ENCODE results near the gene RBBP6.
"Not testable (repeated sequence)": the region's sequence is repeated elsewhere in the genome, so short reads cannot be mapped to it uniquely, and the experiment has no call there.

The RBBP6 gene

GRCh38 chr16:24539295-24539849 lies at the start of gene RBBP6:
TSS of gene RBBP6 (plus strand) at chr16:24539566. CDS start at chr16:24540627, 1,061 bp downstream.
- DNase-seq: peak; percentile 97

- DNase-seq: no peak
These were observed 48.5 kb upstream of the RBBP6 start for GRCh38 chr16:24490866-24491265.

- no peak for DNase-seq
These were observed 47.6 kb upstream of the RBBP6 start for GRCh38 chr16:24491731-24492130.

- DNase-seq: no peak
These were observed 45.5 kb upstream of the RBBP6 start for GRCh38 chr16:24493821-24494220.

- DNase-seq: not testable (repeated sequence)
These were observed 44.2 kb upstream of the RBBP6 start for GRCh38 chr16:24495207-24495606.

- DNase-seq: no peak
These were observed 41.9 kb upstream of the RBBP6 start for GRCh38 chr16:24497440-24497839.

GRCh38 chr16:24499193-24499814 lies 40.1 kb upstream of the RBBP6 start:
- peak; percentile 68 for DNase-seq

GRCh38 chr16:24504472-24505345 lies 34.7 kb upstream of the RBBP6 start:
- peak; percentile 85 for DNase-seq

- no peak for DNase-seq
These were observed 33.4 kb upstream of the RBBP6 start for GRCh38 chr16:24505959-24506358.

GRCh38 chr16:24507959-24508480 lies 31.3 kb upstream of the RBBP6 start:
- DNase-seq: no peak

GRCh38 chr16:24508614-24509013 lies 30.8 kb upstream of the RBBP6 start:
- DNase-seq: no peak

GRCh38 chr16:24509536-24509935 lies 29.8 kb upstream of the RBBP6 start:
- DNase-seq: no peak

GRCh38 chr16:24511174-24511573 lies 28.2 kb upstream of the RBBP6 start:
- no peak for DNase-seq

GRCh38 chr16:24511792-24512191 lies 27.6 kb upstream of the RBBP6 start:
- DNase-seq: no peak

GRCh38 chr16:24514096-24514495 lies 25.3 kb upstream of the RBBP6 start:
- DNase-seq: no peak

GRCh38 chr16:24515186-24515585 lies 24.2 kb upstream of the RBBP6 start:
- no peak for DNase-seq

- DNase-seq: peak; percentile 90
These were observed 22.3 kb upstream of the RBBP6 start for GRCh38 chr16:24516900-24517669.

- no peak for DNase-seq
These were observed 20.9 kb upstream of the RBBP6 start for GRCh38 chr16:24518498-24518897.

GRCh38 chr16:24520983-24521382 lies 18.4 kb upstream of the RBBP6 start:
- no peak for DNase-seq

- no peak for DNase-seq
These were observed 16.6 kb upstream of the RBBP6 start for GRCh38 chr16:24522751-24523150.

- DNase-seq: no peak
These were observed 15.8 kb upstream of the RBBP6 start for GRCh38 chr16:24523569-24523968.

GRCh38 chr16:24524855-24525677 lies 14.3 kb upstream of the RBBP6 start:
- peak; percentile 18 for DNase-seq

Data from hematopoietic multipotent progenitor cell treated with erythropoietin and hydrocortisone succinate and interleukin-3 and kit ligand, for 4 days (in vitro differentiated cells).